ENCODE data around the gene EHMT2.

EHMT2 gene

GRCh38 chr6:31888276-31889258 is 8.9 kb downstream of the EHMT2 start:
- no peak for DNase-seq (ENCODE audit: low spot score)

- DNase-seq (ENCODE audit: low spot score) = no peak
Observed at GRCh38 chr6:31887173-31888007, 10.1 kb downstream of the EHMT2 start.

DNA sequence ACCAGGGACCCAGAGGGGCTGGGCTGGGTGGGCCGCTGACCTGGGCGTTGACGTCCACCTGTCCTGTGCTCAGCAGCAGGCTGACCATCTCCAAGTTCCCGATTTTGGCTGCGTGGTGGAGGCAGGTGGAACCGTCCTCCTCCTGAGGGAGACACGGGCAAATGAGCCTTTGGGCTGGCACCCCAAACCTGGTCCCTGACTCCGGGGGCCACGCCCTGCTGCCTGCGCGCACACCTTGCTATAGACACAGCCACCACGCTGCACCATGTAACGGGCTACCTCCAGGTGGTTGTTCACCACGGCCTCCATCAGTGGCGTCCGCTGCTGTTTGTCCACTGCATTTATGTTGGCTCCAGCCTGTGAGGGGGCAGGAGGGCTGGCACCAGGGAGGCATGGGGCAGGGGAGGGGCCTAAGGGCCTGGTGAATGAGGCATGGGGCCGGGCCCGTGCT is 10.9 kb downstream of the EHMT2 start:
- DNase-seq (ENCODE audit: low spot score) = no peak

DNA sequence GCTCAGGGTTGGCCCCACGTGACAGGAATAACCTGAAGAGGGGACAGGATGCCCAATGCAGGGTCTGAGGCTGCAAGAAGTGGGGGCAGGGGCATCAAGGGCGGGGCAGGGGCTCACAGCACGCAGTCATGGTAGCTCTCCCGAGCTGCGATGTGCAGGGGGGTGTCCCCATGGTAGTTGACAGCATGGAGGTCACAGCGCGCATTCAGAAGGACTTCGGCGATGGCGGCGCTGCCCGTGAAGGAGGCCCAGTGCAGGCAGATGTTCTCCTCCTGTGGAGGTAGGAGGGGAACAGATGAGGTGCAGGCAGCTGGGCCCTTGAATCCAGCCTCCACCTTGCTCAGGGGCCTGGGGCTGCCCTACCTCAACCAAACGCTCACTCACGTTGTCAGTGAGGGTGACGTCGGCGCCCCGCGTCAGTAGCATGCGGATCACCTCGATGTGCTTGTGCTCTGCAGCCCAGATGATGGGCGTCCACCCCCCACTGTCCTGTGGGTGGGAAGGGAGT is 12.9 kb downstream of the EHMT2 start:
- DNase-seq (ENCODE audit: low spot score) = no peak

- no peak for DNase-seq (ENCODE audit: low spot score)
Observed at GRCh38 chr6:31883676-31884075, 13.8 kb downstream of the EHMT2 start.

- DNase-seq (ENCODE audit: low spot score) = no peak
Observed at GRCh38 chr6:31882344-31882743, 15.2 kb downstream of the EHMT2 start.

DNA sequence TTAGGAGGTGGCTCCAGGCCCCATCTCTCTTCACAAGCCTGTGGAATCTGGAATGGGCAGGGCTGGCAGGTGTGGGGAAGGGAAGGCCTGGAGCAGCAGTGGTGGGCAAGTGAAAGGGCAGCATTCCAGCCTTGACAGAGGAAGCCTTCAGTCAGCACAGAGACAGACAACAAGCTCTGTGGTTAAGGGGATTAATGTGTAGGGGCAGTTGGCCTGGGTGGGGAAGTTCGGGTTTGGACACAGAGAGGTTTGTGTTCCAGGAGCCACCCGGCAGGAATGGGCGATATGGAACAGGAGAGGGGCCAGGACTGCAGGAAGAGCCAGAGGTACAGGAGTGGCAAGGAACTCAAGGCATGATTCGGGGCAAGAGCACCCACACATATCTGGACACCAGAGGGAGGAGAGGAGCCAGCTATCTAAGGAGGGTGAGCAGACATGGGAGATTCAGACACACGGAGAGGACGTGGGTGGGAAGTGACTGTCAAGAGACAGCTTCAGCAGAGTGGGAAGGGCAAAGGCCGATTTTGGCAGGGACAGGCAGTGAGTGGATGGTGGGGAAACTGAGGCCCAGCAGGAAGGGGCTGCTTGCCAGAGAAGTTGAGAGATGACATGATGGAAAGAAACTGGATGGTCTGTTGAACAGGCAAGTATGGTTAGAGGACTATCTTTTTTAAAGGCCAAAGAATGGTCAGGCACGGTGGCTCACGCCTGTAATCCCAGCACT is 16.2 kb downstream of the EHMT2 start:
- DNase-seq (ENCODE audit: low spot score) = no peak

DNA sequence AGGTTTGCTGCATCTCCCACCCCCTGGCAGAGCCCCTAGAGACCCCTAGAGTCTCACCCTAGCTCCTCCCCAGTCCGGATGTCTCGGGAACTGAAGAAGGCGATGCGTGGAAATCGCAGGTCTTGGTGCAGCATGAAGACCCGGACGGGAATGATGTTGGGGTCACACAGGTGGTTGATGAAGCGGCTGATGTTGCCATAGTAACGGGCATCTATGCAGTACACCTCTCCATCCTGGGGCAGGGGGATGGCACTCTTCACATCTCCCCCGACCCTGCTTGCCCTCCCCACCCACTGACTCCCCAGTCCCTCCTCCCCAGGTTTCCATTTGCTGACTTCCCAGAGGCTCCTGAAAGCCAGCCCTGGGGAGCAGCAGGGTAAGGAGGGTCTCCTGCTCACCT is 16.9 kb downstream of the EHMT2 start:
- DNase-seq (ENCODE audit: low spot score) = no peak

DNA sequence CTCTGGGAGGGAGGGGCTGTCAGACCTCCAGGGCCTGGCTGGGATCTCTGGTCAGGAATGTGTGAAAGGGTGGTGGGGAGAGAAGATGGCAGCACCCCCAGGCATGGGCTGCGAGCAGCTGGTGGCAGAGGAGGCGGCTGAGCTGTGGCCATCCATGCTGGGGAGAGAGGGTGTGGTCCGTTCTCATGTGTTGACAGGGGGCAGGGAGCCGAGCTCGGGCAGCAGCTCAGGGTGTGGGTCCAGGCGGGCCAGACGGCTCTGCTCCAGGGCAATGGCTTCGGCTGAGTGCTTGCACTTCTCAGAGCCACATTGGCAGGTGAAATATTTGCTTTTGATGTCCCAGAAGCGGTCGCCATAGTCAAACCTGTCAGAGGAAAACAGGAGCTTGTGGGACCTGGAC is 17.6 kb downstream of the EHMT2 start:
- no peak for DNase-seq (ENCODE audit: low spot score)

GRCh38 chr6:31879143-31879542 is 18.4 kb downstream of the EHMT2 start:
- no peak for DNase-seq (ENCODE audit: low spot score)

DNA sequence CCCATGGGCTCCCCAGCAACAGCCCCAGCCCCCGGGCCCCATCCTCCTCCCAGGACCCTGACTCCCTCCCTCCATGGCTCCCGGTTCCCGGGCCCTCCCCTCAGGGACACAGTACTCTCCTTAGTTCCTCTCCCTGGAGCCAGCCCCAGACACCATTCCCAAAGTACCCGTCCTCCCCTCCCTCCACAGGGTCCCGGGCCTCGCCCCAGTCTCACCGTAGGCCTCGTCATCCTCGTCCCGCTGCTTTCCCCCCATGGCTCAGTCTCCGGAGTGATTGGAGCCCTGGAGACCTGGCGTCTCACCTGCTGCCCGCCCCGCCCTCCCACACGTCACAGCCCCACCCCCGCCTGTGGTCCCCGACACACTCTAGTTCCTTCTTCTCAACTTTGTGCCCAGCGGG is 18.8 kb downstream of the EHMT2 start, which contains the start of gene SLC44A4:
TSS of gene SLC44A4 (minus strand) at position 272 of the 400 bp plus-strand sequence. CDS start at position 255, 17 bp downstream.
- DNase-seq (ENCODE audit: low spot score) = no peak

DNA sequence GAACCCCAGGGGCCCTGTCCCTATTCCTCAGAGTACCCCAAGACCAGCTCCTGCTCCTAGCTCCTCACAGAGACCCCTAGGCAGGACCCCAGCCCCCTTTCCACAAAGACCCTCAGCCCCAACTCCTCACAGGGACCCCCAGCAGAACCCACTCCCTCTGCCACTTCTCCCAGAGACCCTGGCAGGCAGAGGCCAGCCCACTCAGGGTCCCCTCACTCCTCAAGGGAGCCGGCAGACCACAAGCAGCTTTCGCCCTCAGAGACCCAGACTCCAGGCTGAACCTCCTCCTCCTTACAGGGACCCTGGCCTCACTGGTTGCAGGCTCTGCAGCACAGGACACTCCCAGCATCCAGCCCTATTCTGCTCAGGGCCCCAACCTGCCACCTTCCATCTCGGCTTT is 19.3 kb downstream of the EHMT2 start:
- DNase-seq (ENCODE audit: low spot score) = no peak

- no peak for DNase-seq (ENCODE audit: low spot score)
Observed at GRCh38 chr6:31877651-31878161, 19.8 kb downstream of the EHMT2 start.

GRCh38 chr6:31877125-31877650 is 20.3 kb downstream of the EHMT2 start:
- no peak for DNase-seq (ENCODE audit: low spot score)

- no peak for DNase-seq (ENCODE audit: low spot score)
Observed at GRCh38 chr6:31876357-31876756, 21.1 kb downstream of the EHMT2 start.

DNA sequence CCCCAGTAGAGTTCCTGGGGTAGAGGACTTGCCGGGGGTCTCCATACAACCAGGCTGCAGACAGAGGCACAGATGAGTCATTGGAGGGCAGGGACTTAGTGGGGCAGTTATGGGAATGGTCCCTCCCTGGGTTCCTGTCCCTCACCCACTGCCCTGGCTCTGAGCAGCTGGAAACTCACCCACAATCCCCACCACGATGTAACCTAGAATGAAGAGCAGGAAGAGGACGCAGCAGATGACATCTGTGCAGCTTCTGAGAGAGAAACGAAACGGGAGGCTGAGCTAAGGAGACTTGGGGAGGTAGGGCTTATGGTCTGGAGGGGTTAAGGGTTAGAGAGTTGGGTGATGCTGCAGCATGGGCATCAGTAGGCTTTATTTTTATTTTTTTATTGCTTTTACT is 21.6 kb downstream of the EHMT2 start:
- DNase-seq (ENCODE audit: low spot score) = no peak

- DNase-seq (ENCODE audit: low spot score) = no peak
Observed at GRCh38 chr6:31874836-31875572, 22.5 kb downstream of the EHMT2 start.

GRCh38 chr6:31874084-31874670 is 23.3 kb downstream of the EHMT2 start:
- no peak for DNase-seq (ENCODE audit: low spot score)

DNA sequence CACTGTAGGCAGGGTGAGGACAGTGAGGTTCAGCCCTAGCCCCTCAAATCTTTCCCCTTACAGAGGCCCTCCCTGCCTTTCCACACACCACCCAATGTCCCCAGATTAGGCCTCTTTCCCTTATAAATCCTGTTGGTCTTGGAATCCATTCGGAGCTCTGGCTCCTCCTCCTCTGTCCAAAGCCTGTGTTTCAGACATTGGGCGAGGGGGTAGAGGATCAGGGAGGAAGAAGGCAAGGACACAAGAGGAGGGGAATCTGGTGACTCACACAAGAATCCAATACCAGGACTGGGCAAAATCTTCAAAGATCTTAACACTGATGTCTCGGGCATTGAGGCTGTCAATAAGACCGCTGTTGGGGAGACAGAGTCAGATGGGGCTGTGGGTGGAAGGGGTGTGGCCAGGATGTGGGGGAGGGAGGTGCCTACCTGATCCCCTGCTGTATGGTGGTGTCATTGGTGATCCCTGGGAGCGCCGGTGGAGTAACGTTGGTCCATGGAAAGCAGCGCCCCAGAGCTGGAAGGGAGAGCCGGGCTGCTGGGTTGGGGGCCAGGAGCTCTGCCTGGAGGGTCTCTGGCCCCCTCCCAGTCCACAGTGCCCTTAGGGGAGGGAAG is 26.3 kb downstream of the EHMT2 start:
- no peak for DNase-seq (ENCODE audit: low spot score)

Measured in cerebellar cortex (tissue), 1 donor.